CD1c-positive myeloid dendritic cell (primary cell): ENCODE measurements around the gene CUTA.

Experiments used
- DNase-seq: peaks from one replicate; pipeline ENCODE4 v3.0.0-alpha.2; 2016; ENCODE audit errors: extremely low spot score

CUTA gene

GRCh38 chr6:33417903-33418689 lies at the start of gene CUTA:
Gene CUTA, minus strand, starts transcription at chr6:33418107. Its CDS starts 107 bp downstream, at chr6:33418000.
- peak; percentile 99 for DNase-seq

- no peak for DNase-seq
These were observed 49.2 kb upstream of the CUTA start for GRCh38 chr6:33467091-33467490.

- DNase-seq, result no peak
These were observed 48.3 kb upstream of the CUTA start for GRCh38 chr6:33466075-33466735.

- no peak for DNase-seq
These were observed 41.3 kb upstream of the CUTA start for GRCh38 chr6:33459226-33459625.

- peak; percentile 7 for DNase-seq
These were observed 40.8 kb upstream of the CUTA start for GRCh38 chr6:33458676-33459075.

- DNase-seq, result no peak
These were observed 38.2 kb upstream of the CUTA start for GRCh38 chr6:33456156-33456555.

GRCh38 chr6:33455051-33455450 lies 37.1 kb upstream of the CUTA start:
- no peak for DNase-seq

- peak; percentile 98 for DNase-seq
These were observed 36.4 kb upstream of the CUTA start, which contains the start of gene ZBTB9 for GRCh38 chr6:33454009-33454946. Gene ZBTB9, plus strand, starts transcription at chr6:33454576. Its CDS starts 525 bp downstream, at chr6:33455101.

GRCh38 chr6:33453393-33454008 lies 35.6 kb upstream of the CUTA start:
- DNase-seq, result peak; percentile 11

- DNase-seq, result no peak
These were observed 34.6 kb upstream of the CUTA start for GRCh38 chr6:33452496-33452895.

- no peak for DNase-seq
These were observed 33.7 kb upstream of the CUTA start for GRCh38 chr6:33451606-33452005.

- DNase-seq, result peak; percentile 74
These were observed 32.5 kb upstream of the CUTA start for GRCh38 chr6:33450434-33450833.

GRCh38 chr6:33446356-33446755 lies 28.4 kb upstream of the CUTA start:
- no peak for DNase-seq

- DNase-seq, result peak; percentile 84
These were observed 27.3 kb upstream of the CUTA start for GRCh38 chr6:33445119-33445603.

GRCh38 chr6:33443619-33444504 lies 26.0 kb upstream of the CUTA start:
- DNase-seq, result no peak

- DNase-seq, result no peak
These were observed 25.1 kb upstream of the CUTA start for GRCh38 chr6:33443025-33443424.

GRCh38 chr6:33442283-33442682 lies 24.4 kb upstream of the CUTA start:
- no peak for DNase-seq

- no peak for DNase-seq
These were observed 23.6 kb upstream of the CUTA start for GRCh38 chr6:33441457-33441856.

GRCh38 chr6:33440649-33441309 lies 22.9 kb upstream of the CUTA start:
- no peak for DNase-seq
